Neural progenitor cell (in vitro differentiated cells): ENCODE results near the gene TLN1. TPM values are rescaled to one million over a fixed set of nuclear protein-coding genes. Genes with fewer than 3 reads are reported as not detected.

ENCODE experiments used
- DNase-seq: peaks from one replicate; pipeline ENCODE4 v3.0.0-alpha.2; 2016; ENCODE audit warnings: low spot score
- H2AFZ ChIP-seq: fragments of 200-600 bp; sonication (generic); replicated peaks from 2 replicates; pipeline ENCODE4 v1.6.1; 2016; ENCODE audit warnings: antibody characterized with exemption
- H3F3A ChIP-seq: fragments of 200-600 bp; sonication (generic); 2 replicates; pipeline ENCODE4 v1.6.1; 2016; ENCODE audit warnings: antibody characterized with exemption, low read depth
- H3K27ac ChIP-seq: fragments of 200-600 bp; sonication (generic); 2 replicates; pipeline ENCODE4 v1.5.1; 2016; ENCODE audit warnings: mild to moderate bottlenecking
- H3K27me3 ChIP-seq: fragments of 200-600 bp; sonication (generic); 2 replicates; pipeline ENCODE4 v1.6.1; 2016; ENCODE audit warnings: mild to moderate bottlenecking, moderate library complexity
- H3K36me3 ChIP-seq: fragments of 200-600 bp; sonication (generic); 2 replicates; pipeline ENCODE4 v1.5.1; 2016
- H3K4me1 ChIP-seq: fragments of 200-600 bp; sonication (generic); 2 replicates; pipeline ENCODE4 v1.6.1; 2016; ENCODE audit warnings: mixed run types
- H3K4me2 ChIP-seq: fragments of 200-600 bp; sonication (generic); 2 replicates; pipeline ENCODE4 v1.6.1; 2016
- H3K4me3 ChIP-seq: fragments of 200-600 bp; sonication (generic); 2 replicates; pipeline ENCODE4 v1.5.1; 2016
- H3K79me2 ChIP-seq: fragments of 200-600 bp; sonication (generic); 2 replicates; pipeline ENCODE4 v1.6.1; 2016; ENCODE audit warnings: low read depth
- H3K9ac ChIP-seq: fragments of 200-600 bp; sonication (generic); 2 replicates; pipeline ENCODE4 v1.6.1; 2016
- H3K9me3 ChIP-seq: fragments of 200-600 bp; sonication (generic); 2 replicates; pipeline ENCODE4 v1.5.1; 2016; ENCODE audit warnings: low read depth
- H4K20me1 ChIP-seq: fragments of 200-600 bp; sonication (generic); 2 replicates; pipeline ENCODE4 v1.6.1; 2016; ENCODE audit warnings: low read depth
- H3K27ac Mint-ChIP-seq: 3 replicates; pipeline ENCODE4 v1.8.0; 2021; ENCODE audit warnings: mixed read lengths
- H3K27me3 Mint-ChIP-seq: 2 replicates; pipeline ENCODE4 v1.8.0; 2022; ENCODE audit warnings: low read depth, mild to moderate bottlenecking, inconsistent platforms, moderate library complexity, mixed read lengths; ENCODE audit not compliant: insufficient read depth
- H3K36me3 Mint-ChIP-seq: 3 replicates; pipeline ENCODE4 v1.8.0; 2021; ENCODE audit warnings: mixed read lengths
- H3K4me1 Mint-ChIP-seq: 3 replicates; pipeline ENCODE4 v1.8.0; 2021; ENCODE audit warnings: mixed read lengths
- H3K4me3 Mint-ChIP-seq: 3 replicates; pipeline ENCODE4 v1.8.0; 2021; ENCODE audit warnings: mild to moderate bottlenecking, moderate library complexity, mixed read lengths
- H3K9me3 Mint-ChIP-seq: 3 replicates; pipeline ENCODE4 v1.8.0; 2020; ENCODE audit warnings: mixed read lengths
- CTCF ChIP-seq: fragments of 200-600 bp; sonication (generic); IDR thresholded peaks from 2 replicates; pipeline ENCODE4 v1.5.1; 2017; ENCODE audit warnings: antibody characterized with exemption, mild to moderate bottlenecking
- EZH2 ChIP-seq: fragments of 200-600 bp; sonication (generic); IDR thresholded peaks from 2 replicates; pipeline ENCODE4 v1.6.1; 2017; ENCODE audit warnings: antibody characterized with exemption, mild to moderate bottlenecking, moderate library complexity
- EZH2phosphoT487 ChIP-seq: fragments of 200-600 bp; sonication (generic); IDR thresholded peaks from 2 replicates; pipeline ENCODE4 v1.6.1; 2017; ENCODE audit warnings: antibody characterized with exemption
- total RNA-seq: library from RNA; depleted of rRNA; stranded (reverse); fragments of >200 nt; gene quantifications from 2 replicates; pipeline ENCODE4 v1.2.3, GENCODE V29; 2015; ENCODE audit warnings: low replicate concordance

TLN1 gene
- total RNA-seq, 1 donor from 2014 or later, result 36.7 TPM

- Mint-ChIP-seq H3K4me3 (peak overlapping the region; percentile 89), H3K27ac (peak overlapping the region; percentile 42), H3K27me3 (peaks cover 7% of the 10 kb centered on the region), H3K9me3 (peaks cover 2% of the 10 kb centered on the region), H3K4me1 (peaks cover 31% of the 10 kb centered on the region), H3K36me3 (peaks cover 4% of the 10 kb centered on the region)
- no peak overlapping the region for H3K9ac ChIP-seq
- no peaks in the 10 kb centered on the region for H3K27me3 ChIP-seq
- no peak overlapping the region for H3K27ac ChIP-seq
- TF ChIP-seq EZH2 (no peak), EZH2phosphoT487 (no peak), CTCF (peak; percentile 8)
- H3K36me3 ChIP-seq, result no peaks in the 10 kb centered on the region
- H4K20me1 ChIP-seq, result peaks cover 4% of the 10 kb centered on the region
- H2AFZ ChIP-seq, result no peak overlapping the region
- H3K4me3 ChIP-seq, result no peak overlapping the region
- peak; percentile 34 for DNase-seq
- peak overlapping the region; percentile 89 for H3K4me2 ChIP-seq
- H3K4me1 ChIP-seq, result peaks cover 10% of the 10 kb centered on the region
- H3K9me3 ChIP-seq, result no peaks in the 10 kb centered on the region
- H3F3A ChIP-seq, result peaks cover 16% of the 10 kb centered on the region
- H3K79me2 ChIP-seq, result peaks cover 19% of the 10 kb centered on the region
Observed at GRCh38 chr9:35691757-35692301, 40.2 kb downstream of the TLN1 start.

GRCh38 chr9:35691334-35691650 lies 40.7 kb downstream of the TLN1 start:
- Mint-ChIP-seq H3K4me1 (peaks cover 34% of the 10 kb centered on the region), H3K27ac (peak overlapping the region; percentile 96), H3K9me3 (peaks cover 2% of the 10 kb centered on the region), H3K36me3 (peaks cover 3% of the 10 kb centered on the region), H3K4me3 (peak overlapping the region; percentile 89), H3K27me3 (peaks cover 7% of the 10 kb centered on the region)
- no peaks in the 10 kb centered on the region for H3K27me3 ChIP-seq
- peak overlapping the region; percentile 89 for H3K4me2 ChIP-seq
- H3K9ac ChIP-seq, result no peak overlapping the region
- H3K79me2 ChIP-seq, result peaks cover 19% of the 10 kb centered on the region
- peaks cover 2% of the 10 kb centered on the region for H4K20me1 ChIP-seq
- peaks cover 10% of the 10 kb centered on the region for H3K4me1 ChIP-seq
- H3K9me3 ChIP-seq, result no peaks in the 10 kb centered on the region
- H3F3A ChIP-seq, result peaks cover 16% of the 10 kb centered on the region
- H3K4me3 ChIP-seq, result peak overlapping the region; percentile 69
- no peak overlapping the region for H3K27ac ChIP-seq
- peak; percentile 45 for DNase-seq
- TF ChIP-seq EZH2phosphoT487 (no peak), EZH2 (no peak), CTCF (no peak)
- H2AFZ ChIP-seq, result peak overlapping the region; percentile 67
- no peaks in the 10 kb centered on the region for H3K36me3 ChIP-seq

GRCh38 chr9:35690614-35691333 lies 41.2 kb downstream of the TLN1 start:
- no peaks in the 10 kb centered on the region for H4K20me1 ChIP-seq
- peak overlapping the region; percentile 89 for H3K4me2 ChIP-seq
- H3K9me3 Mint-ChIP-seq, result peaks cover 2% of the 10 kb centered on the region
- peak overlapping the region; percentile 7 for H3K9ac ChIP-seq
- no peak overlapping the region for H3K27ac ChIP-seq
- H3F3A ChIP-seq, result peaks cover 16% of the 10 kb centered on the region
- H3K27ac Mint-ChIP-seq, result peak overlapping the region; percentile 96
- no peaks in the 10 kb centered on the region for H3K27me3 ChIP-seq
- H3K4me1 ChIP-seq, result peaks cover 10% of the 10 kb centered on the region
- no peaks in the 10 kb centered on the region for H3K9me3 ChIP-seq
- peak overlapping the region; percentile 69 for H3K4me3 ChIP-seq
- peaks cover 36% of the 10 kb centered on the region for H3K4me1 Mint-ChIP-seq
- peak; percentile 64 for DNase-seq
- TF ChIP-seq EZH2, result no peak
- TF ChIP-seq EZH2phosphoT487, result no peak
- TF ChIP-seq CTCF, result no peak
- no peaks in the 10 kb centered on the region for H3K36me3 ChIP-seq
- H3K36me3 Mint-ChIP-seq, result peaks cover 5% of the 10 kb centered on the region
- H3K79me2 ChIP-seq, result peaks cover 19% of the 10 kb centered on the region
- peaks cover 7% of the 10 kb centered on the region for H3K27me3 Mint-ChIP-seq
- H2AFZ ChIP-seq, result peak overlapping the region; percentile 67
- H3K4me3 Mint-ChIP-seq, result peak overlapping the region; percentile 89
